PFSK-1 (cell line): ENCODE measurements around the gene COPB1.

ENCODE experiments used
- FOXP2 ChIP-seq: optimal IDR thresholded peaks from 2 replicates; pipeline ENCODE3; 2011; ENCODE audit warnings: borderline replicate concordance, control low read depth, inconsistent platforms; ENCODE audit not compliant: insufficient read depth; ENCODE audit errors: extremely low read length, extremely low read depth
- POLR2AphosphoS5 ChIP-seq: IDR thresholded peaks from 2 replicates; pipeline ENCODE4 v1.6.1; 2012; ENCODE audit warnings: low read depth, mild to moderate bottlenecking, control low read depth, low read length, moderate library complexity
- SIN3A ChIP-seq: IDR thresholded peaks from 2 replicates; pipeline ENCODE4 v1.6.1; 2012; ENCODE audit warnings: mild to moderate bottlenecking, low read length, moderate library complexity, borderline replicate concordance; ENCODE audit not compliant: insufficient read depth
- TAF1 ChIP-seq: IDR thresholded peaks from 2 replicates; pipeline ENCODE4 v1.6.1; 2012; ENCODE audit warnings: low read length, control low read depth, borderline replicate concordance; ENCODE audit not compliant: insufficient read depth
- TF ChIP-seq, protein P1 (sequence below), 2 experiments: IDR thresholded peaks; 2 replicates each; pipeline versions ENCODE4 v1.6.1 to v1.8.0; 2011 to 2012; ENCODE audit warnings: low read depth in 2 of 2, low read length in 2 of 2, control low read depth in 1 of 2, inconsistent platforms in 1 of 2, mild to moderate bottlenecking in 1 of 2, moderate library complexity in 1 of 2; ENCODE audit not compliant: insufficient read depth in 1 of 2

DNA sequence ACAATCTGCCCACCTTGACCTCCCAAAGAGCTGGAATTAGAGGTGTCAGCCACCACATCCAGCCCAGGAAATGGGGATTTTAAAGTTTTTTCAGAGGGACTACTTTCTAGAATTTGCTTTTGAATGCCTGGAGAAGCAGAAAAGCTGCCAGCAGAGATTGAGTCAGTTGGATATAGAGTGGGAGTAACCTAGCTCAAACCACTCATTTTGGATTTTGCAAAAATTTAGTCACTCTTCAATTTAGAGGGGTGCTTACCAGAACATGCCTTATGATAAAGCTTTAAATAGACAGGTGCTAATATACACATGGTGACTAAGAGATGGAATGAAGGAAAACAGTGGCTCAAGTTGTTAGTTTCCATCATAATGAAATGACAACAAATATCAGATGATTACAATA is 47.1 kb upstream of the COPB1 start:
- no peak for TF ChIP-seq POLR2AphosphoS5
- TF ChIP-seq SIN3A: no peak
- TF ChIP-seq, protein P1, sequence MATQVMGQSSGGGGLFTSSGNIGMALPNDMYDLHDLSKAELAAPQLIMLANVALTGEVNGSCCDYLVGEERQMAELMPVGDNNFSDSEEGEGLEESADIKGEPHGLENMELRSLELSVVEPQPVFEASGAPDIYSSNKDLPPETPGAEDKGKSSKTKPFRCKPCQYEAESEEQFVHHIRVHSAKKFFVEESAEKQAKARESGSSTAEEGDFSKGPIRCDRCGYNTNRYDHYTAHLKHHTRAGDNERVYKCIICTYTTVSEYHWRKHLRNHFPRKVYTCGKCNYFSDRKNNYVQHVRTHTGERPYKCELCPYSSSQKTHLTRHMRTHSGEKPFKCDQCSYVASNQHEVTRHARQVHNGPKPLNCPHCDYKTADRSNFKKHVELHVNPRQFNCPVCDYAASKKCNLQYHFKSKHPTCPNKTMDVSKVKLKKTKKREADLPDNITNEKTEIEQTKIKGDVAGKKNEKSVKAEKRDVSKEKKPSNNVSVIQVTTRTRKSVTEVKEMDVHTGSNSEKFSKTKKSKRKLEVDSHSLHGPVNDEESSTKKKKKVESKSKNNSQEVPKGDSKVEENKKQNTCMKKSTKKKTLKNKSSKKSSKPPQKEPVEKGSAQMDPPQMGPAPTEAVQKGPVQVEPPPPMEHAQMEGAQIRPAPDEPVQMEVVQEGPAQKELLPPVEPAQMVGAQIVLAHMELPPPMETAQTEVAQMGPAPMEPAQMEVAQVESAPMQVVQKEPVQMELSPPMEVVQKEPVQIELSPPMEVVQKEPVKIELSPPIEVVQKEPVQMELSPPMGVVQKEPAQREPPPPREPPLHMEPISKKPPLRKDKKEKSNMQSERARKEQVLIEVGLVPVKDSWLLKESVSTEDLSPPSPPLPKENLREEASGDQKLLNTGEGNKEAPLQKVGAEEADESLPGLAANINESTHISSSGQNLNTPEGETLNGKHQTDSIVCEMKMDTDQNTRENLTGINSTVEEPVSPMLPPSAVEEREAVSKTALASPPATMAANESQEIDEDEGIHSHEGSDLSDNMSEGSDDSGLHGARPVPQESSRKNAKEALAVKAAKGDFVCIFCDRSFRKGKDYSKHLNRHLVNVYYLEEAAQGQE (IDR thresholded peaks at IDR 0.05; ENCODE audit: insufficient read depth in 1 of 2, low read depth in 2 of 2, low read length in 2 of 2): no peak
- no peak for TF ChIP-seq TAF1
- no peak for TF ChIP-seq FOXP2
